PC-9 (cell line): ENCODE results near the gene KRTAP10-1.

Experiments
- CTCF ChIP-seq: fragments of 200-600 bp; sonication (generic); conservative IDR thresholded peaks from 2 replicates; pipeline ENCODE4 v1.6.1; 2017; ENCODE audit warnings: mixed run types, antibody characterized with exemption, mild to moderate bottlenecking, moderate library complexity
- EZH2 ChIP-seq: fragments of 200-600 bp; sonication (generic); IDR thresholded peaks from 2 replicates; pipeline ENCODE4 v1.8.0; 2017; ENCODE audit warnings: antibody characterized with exemption, low read depth

DNA sequence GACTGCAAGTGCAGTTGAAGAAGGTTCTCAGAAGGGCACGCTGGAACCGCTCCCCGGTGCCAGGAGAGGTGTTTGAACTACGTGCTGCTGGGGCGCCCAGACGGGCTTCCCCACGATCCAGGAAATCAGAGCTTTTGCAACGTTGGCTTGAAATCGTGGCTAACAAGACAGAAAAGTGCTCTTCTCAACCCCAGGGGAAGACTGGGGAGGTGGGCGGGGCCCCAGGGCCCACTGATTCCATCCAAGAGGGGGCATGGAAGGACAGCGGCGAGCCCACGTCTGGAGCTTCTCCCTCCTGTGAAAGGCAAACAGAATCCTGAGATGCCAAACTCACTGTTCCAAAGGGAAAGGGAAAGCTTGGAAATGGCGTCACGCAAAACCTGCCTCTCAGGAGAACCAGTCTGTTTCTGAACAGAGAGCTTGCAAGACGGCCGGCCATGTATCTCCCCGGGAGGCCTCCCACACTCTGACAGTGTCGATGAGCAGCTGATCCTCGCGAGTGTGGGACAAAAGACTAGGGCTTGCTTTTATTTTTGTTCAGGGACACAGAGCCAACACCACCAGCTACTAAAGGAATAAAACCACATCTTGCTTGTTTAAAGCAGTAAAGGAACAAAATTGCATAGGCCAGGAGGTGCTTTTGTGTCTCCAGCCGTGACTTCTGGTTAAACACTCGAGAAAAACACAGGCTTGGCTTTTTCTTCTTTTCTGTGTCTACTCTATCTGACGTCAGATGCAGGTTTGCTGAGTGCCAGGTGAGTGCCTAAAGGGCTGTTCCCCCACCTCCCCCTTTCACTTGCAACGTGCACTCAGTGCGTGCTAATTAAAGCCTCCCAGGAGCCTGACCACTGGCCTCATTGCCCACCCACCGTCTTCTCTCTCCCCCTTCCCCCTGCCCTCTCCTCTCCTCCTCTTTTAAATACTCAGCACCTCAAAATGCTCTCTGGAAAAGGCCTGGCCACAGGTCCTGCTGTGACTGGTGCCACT is 43.1 kb downstream of the KRTAP10-1 start:
- no peak for TF ChIP-seq EZH2
- TF ChIP-seq CTCF, result no peak
